Liver (tissue), 9 donors: ENCODE data around the gene MAF. TPM values are rescaled to one million over a fixed set of nuclear protein-coding genes. Genes with fewer than 3 reads are reported as not detected.

ENCODE experiments used
- DNase-seq: peaks from one replicate; pipeline ENCODE4 v3.0.0-alpha.2; 2017; ENCODE audit warnings: low spot score
- H3K27ac ChIP-seq, 2 donors: one replicate each; pipeline ENCODE4 v1.7.0; 2013; ENCODE audit warnings: inconsistent platforms in 2 of 2, low read length in 2 of 2, control low read depth in 1 of 2, low read depth in 1 of 2, mild to moderate bottlenecking in 1 of 2
- H3K27me3 ChIP-seq, 4 donors: one replicate each; pipeline versions ENCODE4 v1.6.1 to v1.7.0; 2013; ENCODE audit warnings: low read length in 3 of 4, inconsistent platforms in 1 of 4, mild to moderate bottlenecking in 1 of 4, moderate library complexity in 1 of 4; ENCODE audit not compliant: control insufficient read depth in 4 of 4, insufficient read depth in 4 of 4
- H3K36me3 ChIP-seq, 4 donors: one replicate each; pipeline versions ENCODE4 v1.6.1 to v1.7.0; 2013; ENCODE audit warnings: low read length in 3 of 4, mild to moderate bottlenecking in 3 of 4, low read depth in 1 of 4, moderate library complexity in 1 of 4; ENCODE audit not compliant: control insufficient read depth in 4 of 4, insufficient read depth in 3 of 4
- H3K4me1 ChIP-seq, 4 donors: one replicate each; pipeline versions ENCODE4 v1.6.1 to v1.7.0; 2013; ENCODE audit warnings: low read length in 3 of 4, mild to moderate bottlenecking in 3 of 4, moderate library complexity in 1 of 4; ENCODE audit not compliant: control insufficient read depth in 4 of 4, insufficient read depth in 4 of 4
- H3K4me3 ChIP-seq, 3 donors: one replicate each; pipeline versions ENCODE4 v1.6.1 to v1.7.0; 2013; ENCODE audit warnings: low read length in 3 of 3, control low read depth in 1 of 3, low read depth in 1 of 3, mild to moderate bottlenecking in 1 of 3
- H3K9ac ChIP-seq, 2 donors: one replicate each; pipeline ENCODE4 v1.7.0; 2013; ENCODE audit warnings: low read length in 2 of 2, mild to moderate bottlenecking in 2 of 2, moderate library complexity in 2 of 2, control low read depth in 1 of 2, low read depth in 1 of 2
- H3K9me3 ChIP-seq, 4 donors: one replicate each; pipeline versions ENCODE4 v1.6.1 to v1.7.0; 2013; ENCODE audit warnings: low read length in 3 of 4; ENCODE audit not compliant: control insufficient read depth in 4 of 4
- ATF3 ChIP-seq: IDR thresholded peaks from 2 replicates; pipeline ENCODE4 v1.6.1; 2016; ENCODE audit warnings: antibody characterized with exemption
- CTCF ChIP-seq: fragments of 150-350 bp; IDR thresholded peaks from 2 replicates; pipeline ENCODE4 v1.5.1; 2017; ENCODE audit warnings: improper control_type of control experiment, low read depth, low read length; ENCODE audit not compliant: missing input control
- FOXA2 ChIP-seq: IDR thresholded peaks from 2 replicates; pipeline ENCODE4 v1.6.1; 2016; ENCODE audit warnings: antibody characterized with exemption
- HNF4A ChIP-seq, 2 donors: conservative IDR thresholded peaks; 2 replicates each; pipeline ENCODE4 v1.6.1; 2016; ENCODE audit warnings: antibody characterized with exemption in 2 of 2, mild to moderate bottlenecking in 2 of 2
- HNF4G ChIP-seq: IDR thresholded peaks from 2 replicates; pipeline ENCODE4 v1.6.1; 2016; ENCODE audit warnings: antibody characterized with exemption
- JUND ChIP-seq, 2 donors: IDR thresholded peaks; 2 replicates each; pipeline ENCODE4 v1.6.1; 2016; ENCODE audit warnings: antibody characterized with exemption in 2 of 2
- NR2F2 ChIP-seq: IDR thresholded peaks from 2 replicates; pipeline ENCODE4 v1.6.1; 2016; ENCODE audit warnings: antibody characterized with exemption
- RAD21 ChIP-seq, 2 donors: IDR thresholded peaks; 2 replicates each; pipeline ENCODE4 v1.6.1; 2016; ENCODE audit warnings: antibody characterized with exemption in 2 of 2, mild to moderate bottlenecking in 2 of 2
- REST ChIP-seq: IDR thresholded peaks from 2 replicates; pipeline ENCODE4 v1.6.1; 2016; ENCODE audit warnings: antibody characterized with exemption, mild to moderate bottlenecking
- RXRA ChIP-seq, 2 donors: IDR thresholded peaks; 2 replicates each; pipeline ENCODE4 v1.6.1; 2017 to 2018; ENCODE audit warnings: antibody characterized with exemption in 2 of 2, mild to moderate bottlenecking in 1 of 2
- SP1 ChIP-seq: IDR thresholded peaks from 2 replicates; pipeline ENCODE4 v1.6.1; 2018; ENCODE audit warnings: antibody characterized with exemption, mild to moderate bottlenecking
- YY1 ChIP-seq: IDR thresholded peaks from 2 replicates; pipeline ENCODE4 v1.6.1; 2016; ENCODE audit warnings: antibody characterized with exemption, mild to moderate bottlenecking
- ZBTB33 ChIP-seq: IDR thresholded peaks from 2 replicates; pipeline ENCODE4 v1.6.1; 2016; ENCODE audit warnings: antibody characterized with exemption
- WGBS: extraction: QIAGEN DNeasy Blood & Tissue Kit; methylation state at CpG from one replicate; pipeline ENCODE4 v1.1.7; 2013; 5-methylcytosine and 5-hydroxymethylcytosine counted together
- polyA plus RNA-seq, 2 donors: library from polyadenylated mRNA; stranded (reverse) in 1 of 2; unstranded in 1 of 2; fragments of 200-250 nt in 1 of 2; fragments of >200 nt in 1 of 2; fragmentation: Nextera tagmentation in 1 of 2; extraction: Ambion mirVana in 1 of 2; gene quantifications; one replicate each; pipeline versions ENCODE4 v1.2.1 to v1.2.3, GENCODE V29; 2013 to 2015
- total RNA-seq, 2 donors: library from RNA; depleted of rRNA; stranded (reverse); fragments of >200 nt; gene quantifications; one replicate each; pipeline ENCODE4 v1.2.3, GENCODE V29; 2014
- donor health status: healthy.
- donor health status: healthy.
- donor health status: healthy.
- donor health status: healthy.
- donor health status: healthy.

MAF gene
- total and polyA plus RNA-seq, 4 donors, result 9.7 to 20.9 (median 16.7) TPM

GRCh38 chr16:79644971-79645667, 44.6 kb upstream of the MAF start:
- TF ChIP-seq YY1, result no peak
- no peak for TF ChIP-seq SP1
- TF ChIP-seq ATF3, result no peak
- TF ChIP-seq REST, result no peak
- no peak for TF ChIP-seq JUND (IDR thresholded peaks at IDR 0.05)
- no peak for TF ChIP-seq RAD21 (IDR thresholded peaks at IDR 0.05)
- TF ChIP-seq CTCF, result no peak
- no peak for TF ChIP-seq FOXA2
- TF ChIP-seq HNF4G, result no peak
- Histone ChIP-seq H3K9me3 (no peaks in the 10 kb centered on the region), H3K4me1 (no peaks in the 10 kb centered on the region), H3K27me3 (no peaks in the 10 kb centered on the region), H3K27ac (no peak overlapping the region), H3K9ac (no peak overlapping the region), H3K4me3 (no peak overlapping the region), H3K36me3 (no peaks in the 10 kb centered on the region)
- WGBS, result 93% methylated on average over 6 of the region's 6 CpGs
- no peak for DNase-seq

- TF ChIP-seq RXRA (IDR thresholded peaks at IDR 0.05) (no peak), HNF4A (conservative IDR thresholded peaks at IDR 0.05) (no peak), RAD21 (IDR thresholded peaks at IDR 0.05) (no peak), CTCF (no peak), HNF4G (no peak), JUND (IDR thresholded peaks at IDR 0.05) (no peak), NR2F2 (no peak), ATF3 (no peak), SP1 (no peak), ZBTB33 (no peak)
- Histone ChIP-seq H3K4me1 (no peaks in the 10 kb centered on the region), H3K9me3 (no peaks in the 10 kb centered on the region), H3K27me3 (no peaks in the 10 kb centered on the region), H3K36me3 (no peaks in the 10 kb centered on the region), H3K4me3 (no peak overlapping the region), H3K27ac (no peak overlapping the region), H3K9ac (no peak overlapping the region)
- 79% methylated on average over 4 of the region's 4 CpGs for WGBS
- DNase-seq, result no peak
Measured at GRCh38 chr16:79642652-79643051, 42.1 kb upstream of the MAF start.
